ENCODE measurements around the gene SLC7A10. TPM values are rescaled to one million over a fixed set of nuclear protein-coding genes. Genes with fewer than 3 reads are reported as not detected.
A peak's percentile ranks its signal among the peaks of the same experiment; 100 is the strongest.
"Not testable (repeated sequence)": the region's sequence is repeated elsewhere in the genome, so short reads cannot be mapped to it uniquely, and the experiment has no call there.

Gene SLC7A10
- total and polyA plus RNA-seq, 4 experiments from 2014 or later = not detected

DNA sequence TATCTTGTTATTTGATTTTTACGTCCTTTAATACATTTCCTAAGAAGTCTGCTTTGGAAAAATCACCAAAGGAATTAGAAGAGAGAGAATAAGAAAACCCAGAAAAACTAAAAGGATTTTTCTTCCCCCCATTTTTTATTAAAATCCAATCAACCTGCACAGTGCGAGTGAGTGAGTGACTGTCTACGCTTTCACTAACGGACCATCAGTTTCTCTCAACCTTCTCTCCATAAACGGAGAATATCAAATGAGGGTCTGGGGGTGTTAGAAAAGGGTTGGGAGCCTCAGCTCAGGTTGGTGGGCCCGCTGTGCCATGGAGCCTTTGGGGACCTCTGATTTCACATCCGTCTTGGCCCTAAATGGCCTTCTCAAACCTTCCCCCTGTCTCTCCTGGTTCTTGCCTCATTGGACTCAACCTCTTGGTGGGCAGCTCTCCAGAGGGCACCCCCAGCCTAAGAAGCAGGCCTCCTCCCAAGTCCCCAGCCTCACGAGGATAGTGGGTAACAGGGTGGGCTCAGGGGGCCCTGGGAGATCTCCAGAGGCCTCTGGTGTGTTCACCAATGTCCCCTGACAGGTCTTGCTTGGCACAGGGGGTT is 32.3 kb downstream of the SLC7A10 start:
- DNase-seq = no peak
- H3K9me3 Mint-ChIP-seq = no peaks in the 10 kb centered on the region
- no peak overlapping the region for H3K27ac ChIP-seq (ENCODE audit: low read depth, low read length)
- no peaks in the 10 kb centered on the region for H3K4me1 ChIP-seq (ENCODE audit: insufficient read depth, low read length)
- ChIA-PET POLR2A (ENCODE audit: partially characterized antibody) (no interaction called here), CTCF (ENCODE audit: partially characterized antibody) (no interaction called here)
- H3K36me3 Mint-ChIP-seq = no peaks in the 10 kb centered on the region
- peaks cover 0 to 6% (median 0%) of the 10 kb centered on the region in 4 donors for H3K4me1 Mint-ChIP-seq
- H3K4me3 ChIP-seq (ENCODE audit: low read length in 2 of 2) = no peak overlapping the region
- no peak overlapping the region for H3K27ac Mint-ChIP-seq
- H3K9me3 ChIP-seq (ENCODE audit: control insufficient read depth in 1 of 2, low read length in 2 of 2) = no peaks in the 10 kb centered on the region
- peaks cover 11% of the 10 kb centered on the region for H3K27me3 ChIP-seq (ENCODE audit: insufficient read depth, low read length)
- peak overlapping the region in 6 of 8 donors; percentile 29 to 58 (median 54) for H3K4me3 Mint-ChIP-seq
- intact Hi-C loops (cut with micrococcal nuclease) = no loop called here
- H3K27me3 Mint-ChIP-seq = peaks cover 21 to 33% of the 10 kb centered on the region in 2 donors
- H3K36me3 ChIP-seq (ENCODE audit: insufficient read depth, low read length) = no peaks in the 10 kb centered on the region

DNA sequence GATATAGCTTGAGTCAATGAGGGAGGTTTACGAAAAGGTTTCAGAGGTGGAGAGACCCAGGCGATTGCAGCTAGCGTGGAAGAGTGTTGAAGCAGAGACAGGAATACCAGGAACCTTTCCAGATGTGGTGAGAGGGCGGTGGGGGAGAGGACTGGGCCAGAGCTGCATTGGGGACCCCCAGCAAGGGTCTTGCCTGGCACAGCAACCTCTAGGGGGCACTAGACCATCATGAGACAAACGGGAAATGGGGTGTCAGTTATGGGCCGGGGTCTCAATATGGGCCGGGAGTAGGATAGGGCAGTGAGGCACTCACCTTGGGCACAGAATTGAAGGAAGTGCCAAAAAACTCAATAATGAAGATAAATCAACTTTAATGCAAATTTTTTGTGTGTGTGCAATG is 33.6 kb downstream of the SLC7A10 start:
- Mint-ChIP-seq H3K27me3 (peaks cover 21 to 31% of the 10 kb centered on the region in 2 donors), H3K9me3 (no peaks in the 10 kb centered on the region), H3K27ac (no peak overlapping the region), H3K4me3 (peak overlapping the region in 1 of 8 donors; percentile 3), H3K4me1 (peaks cover 0 to 6% (median under 1%) of the 10 kb centered on the region in 4 donors), H3K36me3 (no peaks in the 10 kb centered on the region)
- no peaks in the 10 kb centered on the region for H3K4me1 ChIP-seq (ENCODE audit: insufficient read depth, low read length)
- H3K36me3 ChIP-seq (ENCODE audit: insufficient read depth, low read length) = no peaks in the 10 kb centered on the region
- POLR2A ChIA-PET (ENCODE audit: partially characterized antibody) = interaction anchor here (1.1 kb wide), 1 partner anchor 16 kb away, joined by 3 read pairs; no protein-coding TSS in a partner anchor
- H3K27ac ChIP-seq (ENCODE audit: low read depth, low read length) = no peak overlapping the region
- peaks cover 11% of the 10 kb centered on the region for H3K27me3 ChIP-seq (ENCODE audit: insufficient read depth, low read length)
- intact Hi-C loops (cut with micrococcal nuclease) = no loop called here
- no peak overlapping the region for H3K4me3 ChIP-seq (ENCODE audit: low read length in 2 of 2)
- DNase-seq = no peak
- CTCF ChIA-PET (ENCODE audit: partially characterized antibody) = interaction anchor here (1.5 kb wide), 1 partner anchor 14 kb away, joined by 5 read pairs; no protein-coding TSS in a partner anchor
- H3K9me3 ChIP-seq (ENCODE audit: control insufficient read depth in 1 of 2, low read length in 2 of 2) = no peaks in the 10 kb centered on the region

DNA sequence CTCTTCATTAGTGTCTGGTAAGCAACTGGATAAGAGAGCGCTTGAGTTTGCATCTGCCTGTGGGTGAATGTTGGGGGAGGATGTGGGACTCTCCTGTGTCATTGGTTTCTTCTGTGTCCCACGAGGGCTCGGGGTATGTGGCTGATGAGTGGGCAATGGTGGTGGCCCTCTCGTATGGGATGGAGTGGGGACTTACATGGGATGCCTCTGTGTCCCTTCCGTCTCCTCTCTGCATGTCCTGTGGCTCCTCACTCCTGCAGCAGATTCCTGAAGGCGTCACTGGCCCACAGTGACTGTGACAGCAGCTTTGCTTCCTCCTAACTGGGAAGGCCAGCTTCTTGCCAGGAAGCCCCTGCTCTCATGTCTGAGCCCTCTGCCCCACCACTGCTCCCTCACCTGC is 34.1 kb downstream of the SLC7A10 start:
- Mint-ChIP-seq H3K36me3 (no peaks in the 10 kb centered on the region), H3K4me3 (no peak overlapping the region), H3K27me3 (peaks cover 20 to 27% of the 10 kb centered on the region in 2 donors), H3K4me1 (peaks cover 0 to 6% (median 3%) of the 10 kb centered on the region in 4 donors), H3K9me3 (no peaks in the 10 kb centered on the region), H3K27ac (no peak overlapping the region)
- Histone ChIP-seq H3K27me3 (ENCODE audit: insufficient read depth, low read length) (peaks cover 11% of the 10 kb centered on the region), H3K4me1 (ENCODE audit: insufficient read depth, low read length) (peaks cover 4% of the 10 kb centered on the region), H3K36me3 (ENCODE audit: insufficient read depth, low read length) (no peaks in the 10 kb centered on the region), H3K9me3 (ENCODE audit: control insufficient read depth in 1 of 2, low read length in 2 of 2) (no peaks in the 10 kb centered on the region), H3K4me3 (ENCODE audit: low read length in 2 of 2) (no peak overlapping the region), H3K27ac (ENCODE audit: low read depth, low read length) (no peak overlapping the region)
- ChIA-PET CTCF (ENCODE audit: partially characterized antibody) (interaction anchor here (1.5 kb wide), 1 partner anchor 14 kb away, joined by 5 read pairs; no protein-coding TSS in a partner anchor), POLR2A (ENCODE audit: partially characterized antibody) (no interaction called here)
- no peak for DNase-seq
- intact Hi-C loops (cut with micrococcal nuclease) = no loop called here

DNA sequence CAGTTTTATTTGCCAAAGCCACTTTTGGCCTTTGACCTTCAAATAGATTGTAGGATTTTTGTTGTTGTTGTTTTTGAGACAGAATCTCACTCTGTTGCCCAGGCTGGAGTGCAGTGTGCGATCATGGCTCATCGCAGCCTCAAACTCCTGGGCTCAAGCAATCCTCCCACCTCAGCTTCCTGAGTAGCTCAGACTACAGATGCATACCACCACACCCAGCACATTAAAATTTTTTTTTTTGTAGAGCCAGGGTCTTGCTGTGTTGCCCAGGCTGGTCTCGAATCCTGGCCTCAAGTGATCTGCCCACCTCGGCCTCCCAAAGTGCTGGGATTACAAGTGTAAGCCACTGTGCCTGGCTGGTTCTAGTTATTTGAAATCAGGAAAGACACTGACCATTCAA is 34.6 kb downstream of the SLC7A10 start:
- peaks cover 11% of the 10 kb centered on the region for H3K27me3 ChIP-seq (ENCODE audit: insufficient read depth, low read length)
- POLR2A ChIA-PET (ENCODE audit: partially characterized antibody); H3K36me3 ChIP-seq (ENCODE audit: insufficient read depth, low read length); H3K4me3 Mint-ChIP-seq; intact Hi-C loops (cut with micrococcal nuclease); H3K4me3 ChIP-seq (ENCODE audit: low read length in 2 of 2); H3K9me3 ChIP-seq (ENCODE audit: control insufficient read depth in 1 of 2, low read length in 2 of 2); H3K27ac ChIP-seq (ENCODE audit: low read depth, low read length); DNase-seq; CTCF ChIA-PET (ENCODE audit: partially characterized antibody); H3K9me3 Mint-ChIP-seq; H3K36me3 Mint-ChIP-seq; H3K4me1 ChIP-seq (ENCODE audit: insufficient read depth, low read length); H3K27ac Mint-ChIP-seq: not testable (repeated sequence)
- Mint-ChIP-seq H3K4me1 (peaks cover 0 to 10% (median 3%) of the 10 kb centered on the region in 4 donors), H3K27me3 (peaks cover 20 to 25% of the 10 kb centered on the region in 2 donors)

DNA sequence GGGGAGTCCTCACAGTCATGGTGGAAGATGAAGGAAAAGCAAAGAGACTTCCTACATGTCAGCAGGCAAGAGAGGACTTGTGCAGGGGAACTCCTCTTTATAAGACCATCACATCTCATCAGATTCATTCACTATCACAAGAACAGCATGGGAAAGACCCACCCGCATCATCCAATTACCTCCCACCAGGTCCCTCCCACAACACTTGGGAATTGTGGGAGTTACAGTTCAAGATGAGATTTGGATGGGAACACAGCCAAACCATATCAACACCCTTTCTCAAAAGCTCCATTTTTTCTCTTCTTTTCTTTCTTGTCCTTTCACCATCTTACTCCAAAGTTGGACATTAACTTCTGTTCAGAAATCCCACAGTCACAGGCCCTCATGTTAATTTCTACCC is 36.2 kb downstream of the SLC7A10 start:
- no peak for DNase-seq

DNA sequence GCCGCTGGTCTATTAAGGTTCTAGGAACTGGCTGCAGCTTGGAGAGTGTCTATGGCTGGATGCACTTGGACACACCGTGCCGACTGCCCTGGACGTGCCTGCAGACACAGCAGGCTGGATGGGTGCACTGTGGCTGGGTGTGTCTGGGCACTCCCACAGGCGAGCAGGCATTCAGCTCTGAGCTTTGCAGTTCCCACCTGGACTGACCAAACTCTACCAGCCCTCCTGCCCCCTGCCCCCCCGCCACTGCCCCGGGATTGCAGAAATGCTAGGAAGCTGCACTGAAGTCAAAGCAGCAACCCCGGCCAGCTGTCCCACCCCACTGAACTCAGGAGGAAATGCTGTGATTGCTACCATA is 38.5 kb downstream of the SLC7A10 start:
- peaks cover 6% of the 10 kb centered on the region for H3K4me1 ChIP-seq (ENCODE audit: insufficient read depth, low read length)
- no peak overlapping the region for H3K27ac ChIP-seq (ENCODE audit: low read depth, low read length)
- CTCF ChIA-PET (ENCODE audit: partially characterized antibody) = interaction anchor here (5.7 kb wide), 1 partner anchor 43 kb away, joined by 62 read pairs; no protein-coding TSS in a partner anchor
- POLR2A ChIA-PET (ENCODE audit: partially characterized antibody) = interaction anchor here (1.3 kb wide), 1 partner anchor 10 kb away, joined by 4 read pairs; no protein-coding TSS in a partner anchor
- no peak overlapping the region for H3K4me3 ChIP-seq (ENCODE audit: low read length in 2 of 2)
- Mint-ChIP-seq H3K27ac (no peak overlapping the region), H3K9me3 (no peaks in the 10 kb centered on the region), H3K36me3 (no peaks in the 10 kb centered on the region), H3K4me1 (peaks cover 0 to 11% (median under 1%) of the 10 kb centered on the region in 4 donors), H3K27me3 (peaks cover 2 to 11% of the 10 kb centered on the region in 2 donors), H3K4me3 (no peak overlapping the region)
- H3K9me3 ChIP-seq (ENCODE audit: control insufficient read depth in 1 of 2, low read length in 2 of 2) = no peaks in the 10 kb centered on the region
- H3K27me3 ChIP-seq (ENCODE audit: insufficient read depth, low read length) = no peaks in the 10 kb centered on the region
- intact Hi-C loops (cut with micrococcal nuclease) = no loop called here
- no peak for DNase-seq
- no peaks in the 10 kb centered on the region for H3K36me3 ChIP-seq (ENCODE audit: insufficient read depth, low read length)

More for the DNA sequence above, 36.2 kb downstream of the SLC7A10 start:
- Histone ChIP-seq H3K9me3 (ENCODE audit: control insufficient read depth in 1 of 2, low read length in 2 of 2) (no peaks in the 10 kb centered on the region), H3K4me1 (ENCODE audit: insufficient read depth, low read length) (peaks cover 6% of the 10 kb centered on the region), H3K27ac (ENCODE audit: low read depth, low read length) (no peak overlapping the region), H3K4me3 (ENCODE audit: low read length in 2 of 2) (no peak overlapping the region), H3K36me3 (ENCODE audit: insufficient read depth, low read length) (no peaks in the 10 kb centered on the region), H3K27me3 (ENCODE audit: insufficient read depth, low read length) (peaks cover 7% of the 10 kb centered on the region)
- Mint-ChIP-seq H3K36me3 (no peaks in the 10 kb centered on the region), H3K27me3 (peaks cover 17 to 25% of the 10 kb centered on the region in 2 donors), H3K27ac (no peak overlapping the region), H3K4me1 (peaks cover 0 to 11% (median 4%) of the 10 kb centered on the region in 4 donors), H3K9me3 (no peaks in the 10 kb centered on the region), H3K4me3 (no peak overlapping the region)
- CTCF ChIA-PET (ENCODE audit: partially characterized antibody) = interaction anchor here (1.0 kb wide), 1 partner anchor 63 kb away, joined by 3 read pairs; no protein-coding TSS in a partner anchor
- POLR2A ChIA-PET (ENCODE audit: partially characterized antibody) = no interaction called here
- intact Hi-C loops (cut with micrococcal nuclease) = no loop called here

DNA sequence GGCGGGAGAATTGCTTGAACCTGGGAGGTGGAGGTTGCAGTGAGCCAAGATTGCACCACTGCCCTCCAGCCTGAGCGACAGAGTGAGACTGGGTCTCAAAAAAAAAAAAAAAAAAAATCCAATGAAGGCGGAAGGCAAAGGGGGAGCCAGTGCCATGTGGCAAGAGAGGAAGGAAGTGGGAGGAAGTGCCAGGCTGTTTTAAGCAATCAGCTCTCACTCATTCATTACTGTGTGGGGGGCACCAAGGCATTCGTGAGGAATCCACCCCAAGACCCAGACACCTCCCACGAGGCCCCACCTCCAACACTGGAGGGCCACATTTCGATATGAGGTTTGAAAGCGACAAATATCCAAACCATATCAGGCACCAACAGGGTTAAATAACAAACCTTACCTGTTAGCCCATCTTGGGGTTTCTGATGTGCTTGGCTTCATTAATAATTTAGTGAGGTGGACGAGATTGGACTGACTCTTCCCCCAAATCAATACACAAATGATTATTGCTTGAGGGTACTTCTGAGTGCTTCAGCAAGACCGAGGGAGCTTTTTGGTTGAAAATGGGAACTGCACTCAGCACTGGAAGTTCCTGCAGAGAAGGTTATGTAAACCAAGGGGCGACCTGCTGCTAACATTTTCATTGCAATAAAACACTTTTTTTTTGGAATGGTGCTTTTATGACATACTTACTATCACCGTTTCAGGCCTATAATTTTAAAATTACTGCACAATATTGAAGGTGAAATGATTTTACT is 39.0 kb downstream of the SLC7A10 start:
- Mint-ChIP-seq H3K9me3 (no peaks in the 10 kb centered on the region), H3K36me3 (no peaks in the 10 kb centered on the region), H3K27ac (no peak overlapping the region), H3K4me3 (no peak overlapping the region), H3K27me3 (peaks cover 0 to 7% of the 10 kb centered on the region in 2 donors), H3K4me1 (peaks cover 0 to 11% (median under 1%) of the 10 kb centered on the region in 4 donors)
- H3K36me3 ChIP-seq (ENCODE audit: insufficient read depth, low read length) = no peaks in the 10 kb centered on the region
- no peaks in the 10 kb centered on the region for H3K27me3 ChIP-seq (ENCODE audit: insufficient read depth, low read length)
- DNase-seq = no peak
- peaks cover 6% of the 10 kb centered on the region for H3K4me1 ChIP-seq (ENCODE audit: insufficient read depth, low read length)
- no peaks in the 10 kb centered on the region for H3K9me3 ChIP-seq (ENCODE audit: control insufficient read depth in 1 of 2, low read length in 2 of 2)
- intact Hi-C loops (cut with micrococcal nuclease) = no loop called here
- ChIA-PET CTCF (ENCODE audit: partially characterized antibody) (interaction anchor here (1.7 to 5.7 kb wide), 5 partner anchors 9 to 61 kb away, joined by 3 to 62 read pairs (median 30); no protein-coding TSS in a partner anchor), POLR2A (ENCODE audit: partially characterized antibody) (interaction anchor here (1.3 kb wide), 1 partner anchor 9 kb away, joined by 4 read pairs; no protein-coding TSS in a partner anchor)
- no peak overlapping the region for H3K4me3 ChIP-seq (ENCODE audit: low read length in 2 of 2)
- H3K27ac ChIP-seq (ENCODE audit: low read depth, low read length) = no peak overlapping the region

Data from CD4-positive, alpha-beta memory T cell (primary cell).